Muscle of back (tissue), 11 donors: ENCODE measurements around the gene ANTXRL. TPM values are rescaled to one million over a fixed set of nuclear protein-coding genes. Genes with fewer than 3 reads are reported as not detected.
"Not testable (repeated sequence)": the region's sequence is repeated elsewhere in the genome, so short reads cannot be mapped to it uniquely, and the experiment has no call there.

Experiments used
- DNase-seq, 3 donors: peaks; one replicate each; pipeline versions ENCODE4 v3.0.0 to v3.0.0-alpha.2; 2013
- polyA plus RNA-seq, 10 donors: library from polyadenylated mRNA; unstranded; fragments of 120-200 nt; gene quantifications; one replicate each; pipeline ENCODE4 v1.2.1, GENCODE V29; 2013; ENCODE audit not compliant: insufficient read length in 10 of 10

ANTXRL gene
- polyA plus RNA-seq, 10 donors, result 0.11 to 0.21 TPM; not detected in 8

DNA sequence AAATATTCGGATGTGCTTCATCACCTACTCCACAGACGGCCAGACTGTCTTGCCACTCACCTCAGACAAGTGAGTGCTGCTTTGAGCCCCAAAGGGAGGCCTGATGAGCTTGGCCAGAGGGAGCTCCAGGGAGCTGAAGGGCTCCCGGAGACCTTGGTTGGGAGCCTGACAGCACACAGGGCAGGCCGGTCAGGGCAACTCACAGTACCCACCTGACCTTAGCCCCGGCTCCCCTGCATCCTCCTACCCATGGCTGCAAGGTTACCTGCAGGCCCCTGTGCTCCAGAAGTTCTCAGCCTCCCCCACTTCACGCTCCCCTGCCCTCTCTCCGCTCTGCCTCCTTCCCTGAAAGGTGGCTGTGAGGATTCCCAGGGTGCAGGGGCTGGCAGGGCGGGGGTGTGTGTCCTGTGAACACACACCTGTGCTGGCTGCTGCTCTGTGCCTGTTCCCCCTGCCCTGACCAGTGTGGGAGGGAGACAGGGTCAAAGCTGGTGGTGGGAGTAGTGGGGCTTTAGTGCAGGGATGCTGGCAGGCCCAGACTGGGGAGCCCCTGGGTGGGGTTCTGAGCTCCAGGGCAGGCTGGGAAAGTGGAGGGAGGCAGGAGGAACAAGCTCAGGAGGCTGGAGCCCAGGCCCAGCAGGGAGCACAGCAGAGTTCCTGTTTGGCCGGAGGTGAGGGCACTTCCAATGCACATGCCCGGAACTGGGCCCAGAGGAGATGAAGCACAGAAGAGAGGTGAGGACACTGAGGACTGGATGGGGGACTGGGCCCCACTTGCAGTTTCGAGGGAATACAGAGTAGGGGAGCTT lies 7.2 kb downstream of the ANTXRL start:
- DNase-seq, result no peak

GRCh38 chr10:46294641-46295220 lies 7.9 kb downstream of the ANTXRL start:
- DNase-seq, result no peak

- not testable (repeated sequence) for DNase-seq
Measured at GRCh38 chr10:46295350-46296010, 8.7 kb downstream of the ANTXRL start.

GRCh38 chr10:46296086-46296485 lies 9.3 kb downstream of the ANTXRL start:
- not testable (repeated sequence) for DNase-seq

GRCh38 chr10:46296641-46297141 lies 9.9 kb downstream of the ANTXRL start:
- DNase-seq, result no peak

DNA sequence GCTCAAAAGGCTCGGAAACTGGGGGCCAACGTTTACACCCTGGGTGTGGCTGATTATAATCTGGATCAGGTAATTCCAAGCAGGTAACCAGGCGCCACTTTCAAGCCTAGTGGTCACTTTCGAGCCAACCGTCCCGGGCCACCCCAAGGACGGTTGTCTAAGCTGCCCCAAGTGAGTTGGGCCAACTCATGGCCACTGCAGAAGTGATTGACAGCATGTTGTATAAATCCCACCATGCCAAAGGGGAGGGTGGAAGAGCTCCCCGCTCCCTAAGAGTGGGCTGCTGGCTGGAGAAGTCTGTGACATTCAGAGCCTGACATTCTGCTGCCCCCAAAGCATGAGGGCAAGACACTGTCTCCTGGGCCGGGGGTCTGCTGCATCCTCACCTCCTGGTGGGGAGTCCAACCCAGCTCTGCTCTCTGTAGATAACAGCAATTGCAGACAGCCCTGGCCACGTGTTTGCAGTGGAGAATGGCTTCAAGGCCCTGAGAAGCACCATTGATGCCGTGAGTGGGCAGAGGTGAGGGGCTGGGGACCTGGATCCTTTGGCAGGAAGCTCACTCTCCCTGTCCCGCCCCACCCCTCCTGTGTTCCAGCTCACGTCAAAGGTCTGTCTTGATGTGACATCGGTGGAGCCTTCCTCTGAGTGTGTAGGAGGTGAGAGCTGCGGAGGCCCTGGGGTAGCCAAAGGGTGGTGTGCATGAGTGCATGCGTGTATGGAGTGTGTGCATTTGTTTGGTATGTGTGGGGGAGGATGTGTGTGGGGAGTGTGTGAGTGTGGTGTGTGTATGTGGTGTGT lies 10.8 kb downstream of the ANTXRL start:
- DNase-seq, result no peak

DNA sequence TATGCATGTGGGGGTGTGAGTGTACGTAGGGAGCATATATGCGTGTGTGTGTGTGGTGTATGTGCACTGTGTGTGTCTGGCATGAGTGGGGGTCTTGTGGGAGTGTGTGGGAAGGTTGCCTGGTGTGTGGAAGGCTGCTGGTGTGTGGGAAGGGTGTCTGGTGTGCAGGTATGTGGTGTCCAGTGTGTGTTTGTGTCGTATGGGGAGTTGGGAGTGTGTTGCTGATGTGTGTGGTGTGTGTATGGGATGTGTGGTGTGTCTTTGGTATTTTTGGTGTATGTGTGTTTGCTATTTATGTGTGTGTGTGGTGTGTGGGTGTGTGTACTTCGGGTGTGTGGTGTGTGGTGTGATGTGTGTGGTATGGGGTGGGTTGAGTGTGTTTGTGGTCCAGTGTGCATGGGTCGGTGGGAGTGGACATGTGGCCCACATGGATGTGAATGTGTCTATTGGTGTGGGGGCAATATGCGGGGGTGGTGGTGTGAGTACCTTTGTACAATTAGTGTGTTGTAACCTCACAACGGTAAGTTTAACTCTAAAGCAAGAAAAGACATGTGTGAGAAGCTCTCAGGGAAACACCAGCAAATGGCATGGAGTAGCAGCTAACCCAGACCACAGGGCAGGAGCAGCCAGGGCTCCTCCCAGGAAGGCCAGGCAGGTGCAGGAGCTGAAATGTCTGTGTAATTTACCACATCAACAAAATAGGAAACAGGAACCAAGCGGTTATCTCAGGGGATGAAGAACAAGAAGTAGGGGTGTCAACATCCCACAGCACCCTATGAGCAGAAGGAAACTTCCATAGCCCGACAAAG lies 11.9 kb downstream of the ANTXRL start:
- no peak for DNase-seq

DNA sequence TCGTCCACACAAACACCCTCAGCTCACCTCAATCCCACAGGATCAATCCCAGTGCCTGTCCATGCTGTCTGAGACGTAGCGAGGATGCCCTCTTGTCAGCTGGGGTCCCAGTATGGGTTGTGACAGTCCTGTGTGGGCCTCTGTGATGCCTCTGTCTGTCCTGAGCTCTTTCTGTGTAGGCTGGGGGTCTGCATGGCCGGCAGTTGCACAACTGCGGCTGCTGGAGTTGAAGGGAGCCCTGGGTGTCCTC lies 12.4 kb downstream of the ANTXRL start:
- no peak for DNase-seq

DNA sequence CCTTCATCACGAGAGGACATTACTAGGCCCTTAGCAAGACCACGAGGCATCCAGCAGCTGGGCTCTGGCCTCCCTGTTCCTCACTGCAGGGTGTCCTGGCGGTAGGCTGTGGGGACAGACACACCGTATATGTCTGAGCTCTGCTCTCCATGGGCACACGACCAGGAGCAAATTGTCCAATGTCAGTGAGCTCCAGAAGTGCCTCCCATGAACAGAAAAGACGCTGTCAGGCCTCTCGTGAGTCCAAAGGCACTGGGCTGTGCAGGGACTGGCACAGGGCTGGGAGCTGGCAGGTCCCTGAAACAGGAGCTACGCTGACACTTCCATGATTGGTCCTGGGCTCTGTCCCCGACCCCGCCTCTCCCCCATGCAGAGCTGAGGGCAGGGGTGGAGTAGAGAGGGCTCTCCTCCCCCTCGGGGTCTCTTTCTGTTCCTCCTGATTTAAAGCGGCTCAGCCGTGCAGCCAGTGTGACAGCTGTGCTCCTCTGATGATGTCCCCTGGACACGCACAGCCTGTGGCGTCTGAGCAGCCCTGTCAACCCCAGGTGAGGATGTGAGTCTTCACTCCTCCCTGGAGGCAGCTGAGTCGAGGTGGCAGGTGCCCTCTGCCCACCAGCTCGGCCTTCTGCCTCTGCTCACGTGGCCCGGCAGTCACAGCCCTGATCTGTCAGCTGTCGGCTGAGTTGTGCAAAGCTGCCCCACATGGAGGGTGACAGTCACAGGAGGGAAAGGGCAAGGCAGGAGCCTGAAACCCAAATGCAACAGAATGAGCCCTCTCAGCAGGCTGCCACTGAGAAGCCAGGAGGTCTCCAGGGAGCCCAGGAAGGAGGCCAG lies 13.0 kb downstream of the ANTXRL start:
- DNase-seq, result no peak

DNA sequence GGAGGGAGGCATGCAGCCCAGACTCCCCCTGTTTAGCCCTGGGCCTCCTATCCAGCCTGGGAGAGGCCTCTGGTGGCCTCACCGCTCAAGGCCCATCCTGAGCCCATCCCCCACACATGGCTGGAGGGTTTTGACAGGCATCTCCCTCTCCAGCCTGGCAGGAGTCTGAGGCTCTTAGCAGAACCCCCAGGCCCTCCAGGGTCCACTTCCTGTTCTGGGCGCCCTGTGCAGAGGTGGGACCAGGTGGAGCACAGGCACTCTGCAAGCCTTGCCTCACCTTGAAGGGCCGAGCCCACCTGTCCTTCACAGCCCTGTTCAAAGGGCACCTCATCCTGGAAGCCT lies 13.5 kb downstream of the ANTXRL start:
- not testable (repeated sequence) for DNase-seq

GRCh38 chr10:46301056-46301645 lies 14.4 kb downstream of the ANTXRL start:
- DNase-seq, result no peak

DNA sequence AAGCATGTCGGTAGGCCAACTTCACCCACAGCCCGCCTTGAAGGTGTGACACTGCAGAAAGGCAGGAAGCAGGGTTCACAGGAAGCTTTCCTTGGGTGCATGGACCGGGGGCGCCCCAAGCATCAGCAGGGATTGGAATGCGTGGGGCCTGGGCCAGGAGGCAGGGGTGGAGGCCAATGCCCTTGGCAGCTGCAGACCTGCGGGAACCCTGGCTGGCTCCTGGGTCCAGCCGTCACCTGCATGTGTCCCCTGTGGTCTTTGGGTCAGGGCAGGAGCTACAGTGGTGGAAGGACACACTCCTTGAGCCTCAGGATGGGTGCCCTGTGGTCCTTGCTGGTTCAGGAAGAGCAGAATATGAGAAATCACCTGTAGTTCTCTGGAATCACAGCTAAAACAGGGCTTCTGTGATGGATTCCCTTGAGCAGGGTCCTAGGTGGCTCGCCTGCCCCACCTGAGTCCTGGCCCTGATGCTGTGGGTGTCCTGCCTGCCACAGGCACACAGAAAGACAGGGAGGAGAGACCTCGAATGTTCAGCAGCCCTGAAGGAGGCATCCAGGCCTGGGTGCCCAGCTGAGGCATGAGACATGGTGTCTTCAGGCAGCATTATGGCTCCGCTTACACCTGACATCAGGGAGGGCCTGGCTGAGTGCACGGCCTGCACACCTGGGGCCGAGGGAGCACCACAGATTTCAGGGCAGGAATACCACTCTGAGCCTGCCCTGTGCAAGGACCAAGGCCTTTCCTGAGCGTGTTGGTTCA lies 15.1 kb downstream of the ANTXRL start:
- DNase-seq, result no peak

GRCh38 chr10:46302765-46303352 lies 16.1 kb downstream of the ANTXRL start:
- DNase-seq, result not testable (repeated sequence)

DNA sequence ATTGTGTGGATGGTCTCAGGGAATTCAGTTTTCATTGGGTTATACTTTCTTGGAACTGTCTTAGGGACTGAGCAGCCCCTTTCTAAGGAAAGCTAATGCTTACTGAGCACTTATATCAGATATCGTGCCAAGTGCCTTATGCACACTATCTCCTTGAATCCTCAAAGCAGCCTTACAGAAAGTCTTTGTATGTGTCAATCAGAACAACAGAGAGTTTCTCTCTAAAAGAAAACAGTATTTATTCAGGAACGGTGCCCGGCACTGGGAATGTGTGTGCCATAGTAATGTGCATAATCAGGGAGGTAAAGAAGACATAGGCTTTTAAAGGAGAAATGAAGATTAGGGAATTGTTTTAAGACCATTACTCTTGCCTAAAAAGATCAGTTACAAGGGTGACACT lies 17.3 kb downstream of the ANTXRL start:
- no peak for DNase-seq

DNA sequence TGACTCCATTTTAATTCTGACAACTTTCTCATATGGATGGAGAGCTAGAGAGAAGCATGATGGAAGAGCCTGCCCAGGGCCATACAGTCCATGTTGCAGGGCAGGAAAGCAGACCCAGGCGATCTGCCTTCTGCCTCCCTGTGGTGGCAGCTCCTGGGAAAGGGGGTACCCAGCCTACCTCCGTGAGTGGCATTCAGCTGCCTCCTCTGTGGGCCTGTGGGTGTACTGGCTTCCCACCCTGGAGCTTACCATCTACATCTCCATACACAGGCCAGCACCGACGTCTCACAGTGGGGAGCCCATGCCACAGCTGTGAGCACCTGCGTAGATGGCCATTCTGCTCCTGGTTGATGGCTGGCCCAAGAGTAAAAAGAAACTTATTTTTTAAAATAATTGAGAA lies 17.9 kb downstream of the ANTXRL start:
- DNase-seq, result not testable (repeated sequence)

- no peak for DNase-seq
Measured at GRCh38 chr10:46305079-46305818, 18.5 kb downstream of the ANTXRL start.

DNA sequence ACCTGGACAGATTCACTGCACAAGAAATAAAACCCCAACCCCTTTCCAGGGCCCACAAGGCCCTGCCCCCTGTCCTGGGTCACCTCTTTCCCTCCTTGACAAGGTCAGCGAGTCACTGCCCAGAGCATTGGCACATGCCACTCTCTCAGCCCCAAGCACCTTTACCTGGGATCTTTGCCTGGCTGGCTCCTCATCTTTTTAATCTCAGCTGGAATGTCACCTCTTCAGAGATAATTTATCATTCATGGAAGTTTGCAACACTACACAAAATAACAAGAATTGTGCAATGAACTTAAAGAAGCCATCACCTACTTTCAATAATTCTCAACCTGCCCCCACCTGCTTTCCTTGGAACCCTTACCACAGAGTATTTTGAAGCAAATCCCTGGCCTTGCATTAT lies 19.2 kb downstream of the ANTXRL start:
- no peak for DNase-seq

DNA sequence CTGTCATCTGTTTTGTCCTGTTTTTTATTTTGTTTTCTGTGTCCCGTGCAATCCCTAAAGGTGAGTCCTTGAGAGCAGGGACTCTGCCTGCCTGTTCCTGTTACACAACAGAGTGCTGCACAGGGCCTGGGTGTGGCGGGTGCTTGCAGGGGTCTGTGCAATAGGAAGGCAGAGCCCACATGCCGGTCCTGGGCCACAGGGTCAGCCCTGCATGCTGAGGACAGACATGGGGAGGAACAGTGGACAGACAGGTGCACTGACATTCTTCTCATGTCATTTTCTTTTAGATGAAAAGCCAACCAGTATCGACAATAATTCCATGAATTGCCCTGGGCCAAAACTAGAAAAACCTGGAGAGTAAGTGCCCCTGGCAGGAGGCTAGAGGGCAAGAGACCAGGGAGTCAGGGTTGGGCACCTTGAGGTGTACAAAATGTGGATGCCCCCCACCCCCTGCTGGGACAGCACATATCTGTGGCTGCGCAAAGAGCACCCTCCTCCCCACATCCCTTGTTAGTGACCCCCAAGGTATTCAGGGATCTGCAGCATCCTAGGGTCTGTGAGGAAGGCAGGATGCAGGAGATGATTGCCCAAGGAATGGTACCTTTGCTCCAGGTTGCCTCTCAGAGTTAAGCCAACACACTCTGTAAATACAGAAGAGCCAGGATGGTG lies 19.9 kb downstream of the ANTXRL start:
- DNase-seq, result no peak
